ENCODE measurements around the gene HHATL. TPM values are rescaled to one million over a fixed set of nuclear protein-coding genes. Genes with fewer than 3 reads are reported as not detected.

Gene HHATL
- total RNA-seq, 4 donors from 2014 or later, result 0.62 to 1.3 TPM; not detected in 2

DNA sequence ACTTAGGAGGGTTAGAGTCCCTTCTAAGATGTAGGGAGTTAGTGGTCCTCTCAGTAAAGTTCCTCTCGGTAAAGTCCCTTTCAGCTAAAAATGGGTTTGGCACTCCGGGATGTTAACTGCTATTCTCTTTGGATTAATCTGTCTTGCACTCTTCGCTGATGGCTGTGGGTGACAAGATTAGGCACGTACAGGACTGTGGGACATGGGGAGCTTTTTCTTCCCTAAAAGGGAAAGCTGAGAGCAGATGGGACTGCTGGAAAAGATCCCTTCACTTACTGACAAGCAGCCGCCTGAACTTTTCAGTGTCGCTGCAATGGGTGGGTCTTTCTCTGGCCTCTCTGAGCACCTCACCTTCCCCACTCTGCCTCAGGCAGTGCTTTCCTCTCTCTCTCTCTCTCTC is 16.4 kb upstream of the HHATL start:
- Histone ChIP-seq H3K27ac (no peak overlapping the region), H3K4me1 (no peaks in the 10 kb centered on the region), H3K27me3 (no peaks in the 10 kb centered on the region), H3K9me3 (no peaks in the 10 kb centered on the region), H3K36me3 (no peaks in the 10 kb centered on the region), H3K4me3 (no peak overlapping the region)
- intact Hi-C loops (cut with DNase I; ENCODE audit: low total_unique reads), result no loop called here
- no peak for TF ChIP-seq POLR2A (IDR thresholded peaks at IDR 0.05)
- TF ChIP-seq, protein P1, sequence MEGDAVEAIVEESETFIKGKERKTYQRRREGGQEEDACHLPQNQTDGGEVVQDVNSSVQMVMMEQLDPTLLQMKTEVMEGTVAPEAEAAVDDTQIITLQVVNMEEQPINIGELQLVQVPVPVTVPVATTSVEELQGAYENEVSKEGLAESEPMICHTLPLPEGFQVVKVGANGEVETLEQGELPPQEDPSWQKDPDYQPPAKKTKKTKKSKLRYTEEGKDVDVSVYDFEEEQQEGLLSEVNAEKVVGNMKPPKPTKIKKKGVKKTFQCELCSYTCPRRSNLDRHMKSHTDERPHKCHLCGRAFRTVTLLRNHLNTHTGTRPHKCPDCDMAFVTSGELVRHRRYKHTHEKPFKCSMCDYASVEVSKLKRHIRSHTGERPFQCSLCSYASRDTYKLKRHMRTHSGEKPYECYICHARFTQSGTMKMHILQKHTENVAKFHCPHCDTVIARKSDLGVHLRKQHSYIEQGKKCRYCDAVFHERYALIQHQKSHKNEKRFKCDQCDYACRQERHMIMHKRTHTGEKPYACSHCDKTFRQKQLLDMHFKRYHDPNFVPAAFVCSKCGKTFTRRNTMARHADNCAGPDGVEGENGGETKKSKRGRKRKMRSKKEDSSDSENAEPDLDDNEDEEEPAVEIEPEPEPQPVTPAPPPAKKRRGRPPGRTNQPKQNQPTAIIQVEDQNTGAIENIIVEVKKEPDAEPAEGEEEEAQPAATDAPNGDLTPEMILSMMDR (IDR thresholded peaks at IDR 0.05), result no peak
- DNase-seq, result no peak

- TF ChIP-seq, protein P1 (IDR thresholded peaks at IDR 0.05), result no peak
- no peak for TF ChIP-seq POLR2A (IDR thresholded peaks at IDR 0.05)
- H3K36me3 ChIP-seq, result no peaks in the 10 kb centered on the region
- H3K9me3 ChIP-seq, result no peaks in the 10 kb centered on the region
- no peaks in the 10 kb centered on the region for H3K27me3 ChIP-seq
- H3K4me1 ChIP-seq, result no peaks in the 10 kb centered on the region
- no peak overlapping the region for H3K4me3 ChIP-seq
- H3K27ac ChIP-seq, result no peak overlapping the region
- no peak for DNase-seq
- intact Hi-C loops (cut with DNase I; ENCODE audit: low total_unique reads), result no loop called here
Measured at GRCh38 chr3:42718338-42718737, 15.7 kb upstream of the HHATL start.

DNA sequence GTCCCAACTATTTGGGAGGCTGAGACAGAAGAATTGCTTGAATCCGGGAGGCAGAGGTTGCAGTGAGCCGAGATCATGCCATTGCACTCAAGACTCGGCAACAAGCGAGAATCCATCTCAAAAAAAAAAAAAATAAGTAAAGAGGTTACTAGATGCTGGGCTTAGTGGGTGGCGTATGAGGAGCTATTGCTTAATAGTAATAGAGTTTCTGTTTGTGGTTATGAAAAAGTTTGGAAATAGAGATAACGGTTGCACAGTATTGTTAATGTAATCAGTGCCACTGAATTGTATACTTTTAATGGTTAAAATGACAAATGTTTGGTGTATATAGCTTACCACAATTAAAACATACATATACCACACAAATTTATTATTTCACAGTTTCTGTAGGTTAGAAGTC is 14.7 kb upstream of the HHATL start:
- no peaks in the 10 kb centered on the region for H3K36me3 ChIP-seq
- no peak overlapping the region for H3K4me3 ChIP-seq
- no peak overlapping the region for H3K27ac ChIP-seq
- H3K9me3 ChIP-seq, result no peaks in the 10 kb centered on the region
- H3K4me1 ChIP-seq, result no peaks in the 10 kb centered on the region
- TF ChIP-seq POLR2A (IDR thresholded peaks at IDR 0.05), result no peak
- DNase-seq, result no peak
- H3K27me3 ChIP-seq, result no peaks in the 10 kb centered on the region
- intact Hi-C loops (cut with DNase I; ENCODE audit: low total_unique reads), result no loop called here

DNA sequence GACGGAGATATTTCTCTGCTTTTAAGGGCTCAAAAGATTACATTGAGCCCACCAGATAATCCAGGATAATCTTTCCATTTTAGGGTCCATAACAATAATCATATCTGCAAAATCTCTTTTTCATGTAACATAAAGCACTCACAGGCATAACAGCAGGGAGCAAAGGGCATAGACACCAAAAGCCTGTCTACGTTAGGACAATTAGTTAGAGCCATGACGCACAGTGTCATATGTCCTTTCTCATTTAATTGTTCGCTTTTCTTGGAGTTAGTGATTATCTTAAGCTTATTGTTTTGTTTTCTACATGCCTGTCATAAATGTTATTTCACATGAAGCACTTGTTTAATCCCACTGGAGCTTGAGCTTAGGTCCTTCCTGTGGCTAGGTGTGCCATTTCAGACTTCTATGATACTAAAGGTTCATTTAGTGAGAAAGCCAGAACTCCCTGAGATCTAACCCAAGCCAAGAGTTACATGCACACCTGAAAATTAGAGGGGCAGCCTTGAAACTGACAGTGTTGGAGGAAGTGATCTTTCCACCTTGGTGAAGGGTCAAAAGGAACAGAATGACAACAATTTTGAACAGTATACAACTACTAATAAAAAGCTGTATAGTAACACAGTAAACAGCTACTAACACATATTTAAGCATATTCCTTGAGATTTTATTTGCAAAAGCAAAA is 11.7 kb upstream of the HHATL start:
- no peaks in the 10 kb centered on the region for H3K27me3 ChIP-seq
- intact Hi-C loops (cut with DNase I; ENCODE audit: low total_unique reads), result no loop called here
- no peak overlapping the region for H3K27ac ChIP-seq
- no peaks in the 10 kb centered on the region for H3K36me3 ChIP-seq
- no peaks in the 10 kb centered on the region for H3K9me3 ChIP-seq
- DNase-seq, result no peak
- TF ChIP-seq, protein P1 (IDR thresholded peaks at IDR 0.05), result no peak
- no peak for TF ChIP-seq POLR2A (IDR thresholded peaks at IDR 0.05)
- H3K4me3 ChIP-seq, result no peak overlapping the region
- H3K4me1 ChIP-seq, result no peaks in the 10 kb centered on the region

DNA sequence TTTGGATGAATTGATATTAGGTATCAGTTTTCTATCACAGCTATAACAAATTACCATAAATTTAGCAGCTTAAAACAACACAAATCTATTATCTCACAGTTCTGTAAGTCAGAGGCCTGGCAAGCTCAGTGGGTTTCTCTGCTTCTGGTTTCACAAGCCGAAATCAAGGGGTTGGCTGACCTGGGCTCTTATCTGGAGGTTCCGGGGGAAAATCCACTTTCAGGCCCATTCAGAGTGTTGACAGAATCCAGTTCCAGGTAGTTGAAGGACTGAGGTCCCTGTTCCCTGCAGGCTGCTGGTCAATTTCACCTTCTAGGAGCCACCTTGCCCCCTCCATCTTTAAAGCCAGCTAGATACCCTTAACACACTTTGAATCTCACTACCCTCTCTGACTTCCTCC is 11.1 kb upstream of the HHATL start:
- TF ChIP-seq, protein P1 (IDR thresholded peaks at IDR 0.05), result no peak
- TF ChIP-seq POLR2A (IDR thresholded peaks at IDR 0.05), result no peak

More for the DNA sequence above, 11.1 kb upstream of the HHATL start:
- intact Hi-C loops (cut with DNase I; ENCODE audit: low total_unique reads), result no loop called here
- H3K4me1 ChIP-seq, result no peaks in the 10 kb centered on the region
- DNase-seq, result no peak
- H3K4me3 ChIP-seq, result no peak overlapping the region
- H3K27me3 ChIP-seq, result no peaks in the 10 kb centered on the region
- no peak overlapping the region for H3K27ac ChIP-seq
- H3K36me3 ChIP-seq, result no peaks in the 10 kb centered on the region
- H3K9me3 ChIP-seq, result no peaks in the 10 kb centered on the region

Measured in uterus (tissue), 4 donors.